AG20443 (cell line): ENCODE measurements around the gene HNRNPLL.
"Not testable (repeated sequence)": the region's sequence is repeated elsewhere in the genome, so short reads cannot be mapped to it uniquely, and the experiment has no call there.

ENCODE experiments used
- DNase-seq: peaks from one replicate; pipeline ENCODE4 v3.0.0; 2012; ENCODE audit warnings: low spot score, mixed read lengths

The HNRNPLL gene

GRCh38 chr2:38602732-38603401, at the start of gene HNRNPLL:
TSS of gene HNRNPLL (minus strand) at chr2:38602928. CDS start at chr2:38602626, 302 bp downstream.
- DNase-seq: peak; percentile 99

GRCh38 chr2:38650717-38651116, 48.0 kb upstream of the HNRNPLL start:
- DNase-seq: no peak

GRCh38 chr2:38650012-38650411, 47.3 kb upstream of the HNRNPLL start:
- DNase-seq: no peak

GRCh38 chr2:38649176-38649728, 46.5 kb upstream of the HNRNPLL start:
- no peak for DNase-seq

- no peak for DNase-seq
These were observed 45.5 kb upstream of the HNRNPLL start for GRCh38 chr2:38648107-38648761.

GRCh38 chr2:38643683-38644511, 41.2 kb upstream of the HNRNPLL start:
- DNase-seq: not testable (repeated sequence)

- DNase-seq: no peak
These were observed 40.4 kb upstream of the HNRNPLL start for GRCh38 chr2:38643021-38643671.

- DNase-seq: not testable (repeated sequence)
These were observed 39.8 kb upstream of the HNRNPLL start for GRCh38 chr2:38642373-38643017.

- no peak for DNase-seq
These were observed 33.3 kb upstream of the HNRNPLL start for GRCh38 chr2:38636069-38636468.

GRCh38 chr2:38635139-38635538, 32.4 kb upstream of the HNRNPLL start:
- no peak for DNase-seq

- DNase-seq: no peak
These were observed 32.0 kb upstream of the HNRNPLL start for GRCh38 chr2:38634684-38635083.

- DNase-seq: no peak
These were observed 31.2 kb upstream of the HNRNPLL start for GRCh38 chr2:38633895-38634294.

GRCh38 chr2:38632980-38633379, 30.3 kb upstream of the HNRNPLL start:
- no peak for DNase-seq

GRCh38 chr2:38631976-38632375, 29.2 kb upstream of the HNRNPLL start:
- DNase-seq: no peak

GRCh38 chr2:38629684-38630083, 27.0 kb upstream of the HNRNPLL start:
- no peak for DNase-seq

GRCh38 chr2:38627391-38627790, 24.7 kb upstream of the HNRNPLL start:
- DNase-seq: no peak

- no peak for DNase-seq
These were observed 23.8 kb upstream of the HNRNPLL start for GRCh38 chr2:38626326-38627035.

GRCh38 chr2:38622210-38622609, 19.5 kb upstream of the HNRNPLL start:
- no peak for DNase-seq

- no peak for DNase-seq
These were observed 18.3 kb upstream of the HNRNPLL start for GRCh38 chr2:38621018-38621417.

- DNase-seq: peak; percentile 38
These were observed 17.7 kb upstream of the HNRNPLL start for GRCh38 chr2:38620282-38620977.
